Measurements from ENCODE around the gene BRWD1. TPM values are rescaled to one million over a fixed set of nuclear protein-coding genes. Genes with fewer than 3 reads are reported as not detected.

The BRWD1 gene
- total and polyA plus RNA-seq, 2 of the 13 experiments (the other 11 are each of a cell fraction or from before 2014, with no cell fraction given): 13.9 to 28.0 TPM

- no peak for TF ChIP-seq NR2F6 (IDR thresholded peaks at IDR 0.05)
- no peak for TF ChIP-seq NR2F6 (CRISPR knock-in tag; IDR thresholded peaks at IDR 0.05)
- TF ChIP-seq ZNF430 (CRISPR knock-in tag; IDR thresholded peaks at IDR 0.05): peak; percentile 65
- no peak for TF ChIP-seq E2F2 (CRISPR knock-in tag; IDR thresholded peaks at IDR 0.05; ENCODE audit: borderline replicate concordance)
- 0 out of 2 replicates have a peak, but pooled peaks have one; percentile 43 for TF ChIP-seq ZNF230 (CRISPR knock-in tag; IDR thresholded peaks at IDR 0.05)
- no peak for TF ChIP-seq MAFG (CRISPR knock-in tag; IDR thresholded peaks at IDR 0.05)
- peak; percentile 41; the same call in 1 of the 2 replicates for TF ChIP-seq ZNF335 (CRISPR knock-in tag; IDR thresholded peaks at IDR 0.05)
- peak; percentile 83 for TF ChIP-seq ZFP91 (CRISPR knock-in tag; IDR thresholded peaks at IDR 0.05; ENCODE audit: borderline replicate concordance)
- no peak for TF ChIP-seq ADNP (CRISPR knock-in tag; IDR thresholded peaks at IDR 0.05)
- TF ChIP-seq RFXANK (CRISPR knock-in tag; IDR thresholded peaks at IDR 0.05): no peak
- TF ChIP-seq ZNF513 (CRISPR knock-in tag; conservative IDR thresholded peaks at IDR 0.05): no peak
- no peak for TF ChIP-seq NFE2L2 (IDR thresholded peaks at IDR 0.05; ENCODE audit: low read length)
- TF ChIP-seq SP1 (IDR thresholded peaks at IDR 0.05): no peak
- peak; percentile 49 for TF ChIP-seq SP1 (CRISPR knock-in tag; IDR thresholded peaks at IDR 0.05)
- TF ChIP-seq ZNF558 (CRISPR knock-in tag; IDR thresholded peaks at IDR 0.05; ENCODE audit: borderline replicate concordance): peak; percentile 82; the same call in 1 of the 2 replicates
- TF ChIP-seq ZNF383 (CRISPR knock-in tag; IDR thresholded peaks at IDR 0.05; ENCODE audit: borderline replicate concordance): no peak
- TF ChIP-seq STAG1 (CRISPR knock-in tag; IDR thresholded peaks at IDR 0.05): peak; percentile 38
- peak; percentile 68 for TF ChIP-seq FOXO1 (CRISPR knock-in tag; IDR thresholded peaks at IDR 0.05)
- no peak; the same call in 1 of the 2 replicates for TF ChIP-seq ZNF17 (CRISPR knock-in tag; IDR thresholded peaks at IDR 0.05)
- no peak for TF ChIP-seq NPAS2 (CRISPR knock-in tag; IDR thresholded peaks at IDR 0.05; ENCODE audit: borderline replicate concordance)
- 0 out of 2 replicates have a peak, but pooled peaks have one; percentile 57 for TF ChIP-seq HMG20B (CRISPR knock-in tag; conservative IDR thresholded peaks at IDR 0.05)
- TF ChIP-seq MTA3 (CRISPR knock-in tag; IDR thresholded peaks at IDR 0.05): no peak
- TF ChIP-seq GLMP (CRISPR knock-in tag; IDR thresholded peaks at IDR 0.05; ENCODE audit: borderline replicate concordance): no peak
- no peak for TF ChIP-seq DDIT3 (CRISPR knock-in tag; IDR thresholded peaks at IDR 0.05)
- TF ChIP-seq ZNF629 (CRISPR knock-in tag; conservative IDR thresholded peaks at IDR 0.05): 0 out of 2 replicates have a peak, but pooled peaks have one; percentile 28
- peak; percentile 34; the same call in 1 of the 2 replicates for TF ChIP-seq NCOA2 (CRISPR knock-in tag; IDR thresholded peaks at IDR 0.05)
- no peak for TF ChIP-seq ZNF562 (CRISPR knock-in tag; IDR thresholded peaks at IDR 0.05; ENCODE audit: borderline replicate concordance)
- TF ChIP-seq KLF6 (CRISPR knock-in tag; IDR thresholded peaks at IDR 0.05): peak; percentile 82
- no peak for TF ChIP-seq AHR (CRISPR knock-in tag; IDR thresholded peaks at IDR 0.05)
Observed at GRCh38 chr21:39313571-39314142, at the start of gene BRWD1 (continued).
